ENCODE measurements around the gene FIBP. TPM values are rescaled to one million over a fixed set of nuclear protein-coding genes. Genes with fewer than 3 reads are reported as not detected.

FIBP gene
- total RNA-seq, 1 donor from 2014 or later, result 67.4 TPM

DNA sequence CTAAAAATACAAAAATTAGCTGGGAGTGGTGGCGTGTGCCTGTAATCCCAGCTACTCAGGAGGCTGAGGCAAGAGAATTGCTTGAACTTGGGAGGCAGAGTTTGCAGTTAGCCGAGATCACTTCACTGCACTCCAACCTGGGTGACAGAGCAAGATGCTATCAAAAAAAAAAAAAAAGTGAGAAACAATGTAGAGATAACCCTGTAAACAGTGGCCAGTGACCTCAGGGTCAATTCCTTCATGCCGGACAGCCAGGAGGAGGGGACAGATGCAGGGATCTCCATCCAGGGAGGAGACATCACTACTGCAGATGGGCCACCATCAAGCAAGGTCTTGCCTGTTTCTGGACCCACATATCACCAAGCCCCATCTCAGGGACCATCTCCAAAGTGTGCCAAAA lies 40.5 kb downstream of the FIBP start:
- no peak overlapping the region for H3K4me3 Mint-ChIP-seq (ENCODE audit: unreplicated experiment)
- no peak for FAIRE-seq
- H3K27me3 ChIP-seq (ENCODE audit: insufficient read depth, low read length), result no peaks in the 10 kb centered on the region

GRCh38 chr11:65844231-65844872 lies 43.9 kb downstream of the FIBP start:
- H3K4me1 Mint-ChIP-seq (ENCODE audit: low read depth, unreplicated experiment), result no peaks in the 10 kb centered on the region
- no peak overlapping the region for H3K9ac ChIP-seq (ENCODE audit: low read length)
- H3K4me3 ChIP-seq (ENCODE audit: insufficient read depth, low read depth, low read length), result no peak overlapping the region
- H4K20me1 ChIP-seq (ENCODE audit: insufficient read depth, low read length), result no peaks in the 10 kb centered on the region
- H3K27ac ChIP-seq (ENCODE audit: low read depth, low read length), result no peak overlapping the region
- H3K27me3 Mint-ChIP-seq (ENCODE audit: low read depth, unreplicated experiment), result peaks cover 4% of the 10 kb centered on the region
- no peaks in the 10 kb centered on the region for H3K79me2 ChIP-seq (ENCODE audit: insufficient read depth, low read length)
- FAIRE-seq (no peak), DNase-seq (ENCODE audit: low read depth) (no peak)
- no peak overlapping the region for H3K4me2 ChIP-seq (ENCODE audit: low read length)
- H3K9me3 ChIP-seq (ENCODE audit: insufficient read depth, low read depth, low read length), result no peaks in the 10 kb centered on the region
- H3K36me3 ChIP-seq (ENCODE audit: insufficient read depth, low read length), result no peaks in the 10 kb centered on the region
- no peak overlapping the region for H2AFZ ChIP-seq (ENCODE audit: low read depth, low read length)
- H3K27ac Mint-ChIP-seq (ENCODE audit: unreplicated experiment), result no peak overlapping the region
- H3K36me3 Mint-ChIP-seq (ENCODE audit: low read depth, unreplicated experiment), result peaks cover 3% of the 10 kb centered on the region
- H3K27me3 ChIP-seq (ENCODE audit: insufficient read depth, low read length), result no peaks in the 10 kb centered on the region
- H3K4me3 Mint-ChIP-seq (ENCODE audit: unreplicated experiment), result no peak overlapping the region
- TF ChIP-seq, protein P1, sequence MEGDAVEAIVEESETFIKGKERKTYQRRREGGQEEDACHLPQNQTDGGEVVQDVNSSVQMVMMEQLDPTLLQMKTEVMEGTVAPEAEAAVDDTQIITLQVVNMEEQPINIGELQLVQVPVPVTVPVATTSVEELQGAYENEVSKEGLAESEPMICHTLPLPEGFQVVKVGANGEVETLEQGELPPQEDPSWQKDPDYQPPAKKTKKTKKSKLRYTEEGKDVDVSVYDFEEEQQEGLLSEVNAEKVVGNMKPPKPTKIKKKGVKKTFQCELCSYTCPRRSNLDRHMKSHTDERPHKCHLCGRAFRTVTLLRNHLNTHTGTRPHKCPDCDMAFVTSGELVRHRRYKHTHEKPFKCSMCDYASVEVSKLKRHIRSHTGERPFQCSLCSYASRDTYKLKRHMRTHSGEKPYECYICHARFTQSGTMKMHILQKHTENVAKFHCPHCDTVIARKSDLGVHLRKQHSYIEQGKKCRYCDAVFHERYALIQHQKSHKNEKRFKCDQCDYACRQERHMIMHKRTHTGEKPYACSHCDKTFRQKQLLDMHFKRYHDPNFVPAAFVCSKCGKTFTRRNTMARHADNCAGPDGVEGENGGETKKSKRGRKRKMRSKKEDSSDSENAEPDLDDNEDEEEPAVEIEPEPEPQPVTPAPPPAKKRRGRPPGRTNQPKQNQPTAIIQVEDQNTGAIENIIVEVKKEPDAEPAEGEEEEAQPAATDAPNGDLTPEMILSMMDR (IDR thresholded peaks at IDR 0.05; ENCODE audit: insufficient read depth, low read depth, low read length), result no peak
- TF ChIP-seq EZH2 (IDR thresholded peaks at IDR 0.05; ENCODE audit: insufficient read depth, low read length), result no peak
- no peaks in the 10 kb centered on the region for H3K9me3 Mint-ChIP-seq (ENCODE audit: unreplicated experiment)
- H3K4me1 ChIP-seq (ENCODE audit: insufficient read depth, low read length), result no peaks in the 10 kb centered on the region

More for the DNA sequence above, 40.5 kb downstream of the FIBP start:
- no peak overlapping the region for H3K4me2 ChIP-seq (ENCODE audit: low read length)
- Mint-ChIP-seq H3K9me3 (ENCODE audit: unreplicated experiment) (no peaks in the 10 kb centered on the region), H3K36me3 (ENCODE audit: low read depth, unreplicated experiment) (peaks cover 16% of the 10 kb centered on the region), H3K27me3 (ENCODE audit: low read depth, unreplicated experiment) (peaks cover 4% of the 10 kb centered on the region), H3K4me1 (ENCODE audit: low read depth, unreplicated experiment) (peaks cover 12% of the 10 kb centered on the region), H3K27ac (ENCODE audit: unreplicated experiment) (no peak overlapping the region)
- no peak overlapping the region for H2AFZ ChIP-seq (ENCODE audit: low read depth, low read length)
- TF ChIP-seq, protein P1 (IDR thresholded peaks at IDR 0.05; ENCODE audit: insufficient read depth, low read depth, low read length), result no peak
- TF ChIP-seq EZH2 (IDR thresholded peaks at IDR 0.05; ENCODE audit: insufficient read depth, low read length), result no peak
- H3K4me1 ChIP-seq (ENCODE audit: insufficient read depth, low read length), result no peaks in the 10 kb centered on the region
- H3K9ac ChIP-seq (ENCODE audit: low read length), result no peak overlapping the region
- peaks cover 3% of the 10 kb centered on the region for H3K36me3 ChIP-seq (ENCODE audit: insufficient read depth, low read length)
- H4K20me1 ChIP-seq (ENCODE audit: insufficient read depth, low read length), result peaks cover 23% of the 10 kb centered on the region
- no peak overlapping the region for H3K4me3 ChIP-seq (ENCODE audit: insufficient read depth, low read depth, low read length)
- no peaks in the 10 kb centered on the region for H3K9me3 ChIP-seq (ENCODE audit: insufficient read depth, low read depth, low read length)
- no peaks in the 10 kb centered on the region for H3K79me2 ChIP-seq (ENCODE audit: insufficient read depth, low read length)
- no peak for DNase-seq (ENCODE audit: low read depth)
- no peak overlapping the region for H3K27ac ChIP-seq (ENCODE audit: low read depth, low read length)

GRCh38 chr11:65843811-65844210 lies 44.5 kb downstream of the FIBP start:
- Mint-ChIP-seq H3K27ac (ENCODE audit: unreplicated experiment) (no peak overlapping the region), H3K27me3 (ENCODE audit: low read depth, unreplicated experiment) (peaks cover 4% of the 10 kb centered on the region), H3K4me1 (ENCODE audit: low read depth, unreplicated experiment) (no peaks in the 10 kb centered on the region), H3K36me3 (ENCODE audit: low read depth, unreplicated experiment) (peaks cover 3% of the 10 kb centered on the region), H3K9me3 (ENCODE audit: unreplicated experiment) (no peaks in the 10 kb centered on the region), H3K4me3 (ENCODE audit: unreplicated experiment) (no peak overlapping the region)
- no peak for DNase-seq (ENCODE audit: low read depth)
- Histone ChIP-seq H3K4me3 (ENCODE audit: insufficient read depth, low read depth, low read length) (no peak overlapping the region), H3K9me3 (ENCODE audit: insufficient read depth, low read depth, low read length) (no peaks in the 10 kb centered on the region), H3K9ac (ENCODE audit: low read length) (no peak overlapping the region), H4K20me1 (ENCODE audit: insufficient read depth, low read length) (no peaks in the 10 kb centered on the region), H3K36me3 (ENCODE audit: insufficient read depth, low read length) (no peaks in the 10 kb centered on the region), H3K27me3 (ENCODE audit: insufficient read depth, low read length) (no peaks in the 10 kb centered on the region), H3K4me2 (ENCODE audit: low read length) (no peak overlapping the region), H3K4me1 (ENCODE audit: insufficient read depth, low read length) (no peaks in the 10 kb centered on the region), H3K79me2 (ENCODE audit: insufficient read depth, low read length) (no peaks in the 10 kb centered on the region), H2AFZ (ENCODE audit: low read depth, low read length) (no peak overlapping the region), H3K27ac (ENCODE audit: low read depth, low read length) (no peak overlapping the region)
- TF ChIP-seq, protein P1 (IDR thresholded peaks at IDR 0.05; ENCODE audit: insufficient read depth, low read depth, low read length), result no peak
- no peak for TF ChIP-seq EZH2 (IDR thresholded peaks at IDR 0.05; ENCODE audit: insufficient read depth, low read length)
- no peak for FAIRE-seq
